ENCODE results near the gene PSMD3.
A peak's percentile ranks its signal among the peaks of the same experiment; 100 is the strongest.
"Not testable (repeated sequence)": the region's sequence is repeated elsewhere in the genome, so short reads cannot be mapped to it uniquely, and the experiment has no call there.

PSMD3 gene

GRCh38 chr17:39980351-39981206 lies at the start of gene PSMD3:
PSMD3 (plus strand) TSS chr17:39980807; CDS start chr17:39980971, 164 bp downstream.
- DNase-seq, result peak; percentile 98

GRCh38 chr17:39933912-39934311 lies 46.7 kb upstream of the PSMD3 start:
- no peak for DNase-seq

- DNase-seq, result no peak
Observed at GRCh38 chr17:39934324-39934723, 46.3 kb upstream of the PSMD3 start.

GRCh38 chr17:39935909-39936308 lies 44.7 kb upstream of the PSMD3 start:
- DNase-seq, result no peak

GRCh38 chr17:39937447-39937846 lies 43.2 kb upstream of the PSMD3 start:
- no peak for DNase-seq

- DNase-seq, result no peak
Observed at GRCh38 chr17:39938140-39938869, 42.3 kb upstream of the PSMD3 start.

- no peak for DNase-seq
Observed at GRCh38 chr17:39939106-39939505, 41.5 kb upstream of the PSMD3 start.

- peak; percentile 12 for DNase-seq
Observed at GRCh38 chr17:39939588-39940419, 40.8 kb upstream of the PSMD3 start.

- no peak for DNase-seq
Observed at GRCh38 chr17:39943702-39944392, 36.8 kb upstream of the PSMD3 start.

GRCh38 chr17:39944393-39944711 lies 36.3 kb upstream of the PSMD3 start:
- no peak for DNase-seq

GRCh38 chr17:39946551-39947330 lies 33.9 kb upstream of the PSMD3 start:
- no peak for DNase-seq

GRCh38 chr17:39948489-39948828 lies 32.1 kb upstream of the PSMD3 start:
- DNase-seq, result not testable (repeated sequence)

- DNase-seq, result no peak
Observed at GRCh38 chr17:39949028-39949427, 31.6 kb upstream of the PSMD3 start.

- no peak for DNase-seq
Observed at GRCh38 chr17:39950871-39951348, 29.7 kb upstream of the PSMD3 start.

- DNase-seq, result no peak
Observed at GRCh38 chr17:39951924-39952679, 28.5 kb upstream of the PSMD3 start.

GRCh38 chr17:39952680-39953470 lies 27.7 kb upstream of the PSMD3 start:
- peak; percentile 95 for DNase-seq

GRCh38 chr17:39953471-39953888 lies 27.1 kb upstream of the PSMD3 start:
- DNase-seq, result no peak

- DNase-seq, result no peak
Observed at GRCh38 chr17:39954876-39955275, 25.7 kb upstream of the PSMD3 start.

GRCh38 chr17:39955726-39956225 lies 24.8 kb upstream of the PSMD3 start:
- no peak for DNase-seq

- DNase-seq, result no peak
Observed at GRCh38 chr17:39960524-39961041, 20.0 kb upstream of the PSMD3 start.
